ENCODE data around the gene PDIA3. TPM values are rescaled to one million over a fixed set of nuclear protein-coding genes. Genes with fewer than 3 reads are reported as not detected.
"Not testable (repeated sequence)": the region's sequence is repeated elsewhere in the genome, so short reads cannot be mapped to it uniquely, and the experiment has no call there.

The PDIA3 gene
- total RNA-seq, 6 experiments from 2014 or later = 586 to 721 (median 660) TPM

DNA sequence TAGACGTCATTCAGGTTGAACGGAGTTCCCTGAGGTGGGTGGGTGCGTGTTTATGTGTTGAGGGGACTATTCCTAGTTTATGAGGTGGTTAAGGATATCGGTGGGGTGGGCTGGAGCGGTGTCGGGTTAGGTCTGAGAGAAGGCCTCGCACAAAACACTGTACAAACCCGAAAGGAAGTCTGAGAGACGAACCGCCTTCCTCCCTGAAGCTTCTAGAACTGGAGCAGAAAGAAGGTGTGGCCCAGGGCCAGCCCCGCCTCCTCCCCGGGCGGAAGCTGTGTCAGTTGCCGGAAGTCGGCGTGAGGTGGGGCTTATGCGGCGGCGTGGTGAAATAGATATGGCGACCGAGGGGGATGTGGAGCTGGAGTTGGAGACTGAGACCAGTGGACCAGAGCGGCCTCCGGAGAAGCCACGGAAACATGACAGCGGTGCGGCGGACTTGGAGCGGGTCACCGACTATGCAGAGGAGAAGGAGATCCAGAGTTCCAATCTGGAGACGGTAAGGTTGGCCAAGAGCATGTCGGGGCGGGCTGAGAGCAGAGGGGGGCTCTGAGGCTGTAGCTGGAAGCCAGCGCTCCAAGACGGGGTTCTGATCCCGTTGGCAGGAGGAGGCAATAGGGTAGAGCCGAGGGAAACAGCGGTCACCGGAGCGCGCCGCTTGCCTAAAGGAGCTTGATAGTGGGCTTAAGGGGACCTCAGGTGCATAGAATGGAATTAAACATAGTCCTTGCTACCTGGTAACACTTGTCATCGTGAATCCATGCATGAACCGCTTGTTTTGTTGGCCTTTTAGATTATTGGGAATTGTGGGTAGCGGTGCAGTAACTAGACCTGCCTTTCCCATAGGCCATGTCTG, 54.3 kb downstream of the PDIA3 start, which contains the start of gene HYPK:
TSS of gene HYPK (plus strand) at position 314 of the 856 bp plus-strand sequence. CDS start at position 338, 24 bp downstream.
- peak within 1 kb of the TSS; percentile 95 for H3K27ac Mint-ChIP-seq
- peaks cover 64% of the 10 kb centered on the region for H3K36me3 Mint-ChIP-seq (ENCODE audit: low read depth)
- H3K27me3 Mint-ChIP-seq (ENCODE audit: insufficient read depth) = peaks cover 12% of the 10 kb centered on the region
- TF ChIP-seq, protein P1, sequence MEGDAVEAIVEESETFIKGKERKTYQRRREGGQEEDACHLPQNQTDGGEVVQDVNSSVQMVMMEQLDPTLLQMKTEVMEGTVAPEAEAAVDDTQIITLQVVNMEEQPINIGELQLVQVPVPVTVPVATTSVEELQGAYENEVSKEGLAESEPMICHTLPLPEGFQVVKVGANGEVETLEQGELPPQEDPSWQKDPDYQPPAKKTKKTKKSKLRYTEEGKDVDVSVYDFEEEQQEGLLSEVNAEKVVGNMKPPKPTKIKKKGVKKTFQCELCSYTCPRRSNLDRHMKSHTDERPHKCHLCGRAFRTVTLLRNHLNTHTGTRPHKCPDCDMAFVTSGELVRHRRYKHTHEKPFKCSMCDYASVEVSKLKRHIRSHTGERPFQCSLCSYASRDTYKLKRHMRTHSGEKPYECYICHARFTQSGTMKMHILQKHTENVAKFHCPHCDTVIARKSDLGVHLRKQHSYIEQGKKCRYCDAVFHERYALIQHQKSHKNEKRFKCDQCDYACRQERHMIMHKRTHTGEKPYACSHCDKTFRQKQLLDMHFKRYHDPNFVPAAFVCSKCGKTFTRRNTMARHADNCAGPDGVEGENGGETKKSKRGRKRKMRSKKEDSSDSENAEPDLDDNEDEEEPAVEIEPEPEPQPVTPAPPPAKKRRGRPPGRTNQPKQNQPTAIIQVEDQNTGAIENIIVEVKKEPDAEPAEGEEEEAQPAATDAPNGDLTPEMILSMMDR (IDR thresholded peaks at IDR 0.05) = no peak
- peak within 1 kb of the TSS; percentile 95 for H3K4me3 Mint-ChIP-seq
- peak; percentile 82 for DNase-seq
- H3K9me3 Mint-ChIP-seq = no peaks in the 10 kb centered on the region
- peaks cover 51% of the 10 kb centered on the region for H3K4me1 Mint-ChIP-seq (ENCODE audit: low read depth)

DNA sequence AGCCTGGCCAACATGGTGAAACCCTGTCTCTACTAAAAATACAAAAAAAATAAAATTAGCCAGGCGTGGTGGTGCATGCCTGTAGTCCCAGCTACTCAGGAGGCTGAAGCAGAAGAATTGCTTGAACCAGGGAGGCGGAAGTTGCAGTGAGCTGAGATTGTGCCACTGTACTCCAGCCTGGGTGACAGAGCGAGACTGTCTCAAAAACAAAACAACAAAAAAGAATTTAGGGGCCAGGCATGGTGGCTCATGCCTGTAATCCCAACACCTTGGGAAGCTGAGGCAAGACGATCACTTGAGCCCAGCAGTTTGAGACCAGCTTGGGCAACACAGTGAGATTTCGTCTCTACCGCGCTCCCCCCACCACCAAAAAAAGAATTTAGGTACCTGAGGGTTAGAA, 56.4 kb downstream of the PDIA3 start:
- H3K9me3 Mint-ChIP-seq, DNase-seq, H3K4me3 Mint-ChIP-seq, H3K27ac Mint-ChIP-seq: not testable (repeated sequence)
- Mint-ChIP-seq H3K4me1 (ENCODE audit: low read depth) (peaks cover 30% of the 10 kb centered on the region), H3K36me3 (ENCODE audit: low read depth) (peaks cover 66% of the 10 kb centered on the region), H3K27me3 (ENCODE audit: insufficient read depth) (peaks cover 11% of the 10 kb centered on the region)

DNA sequence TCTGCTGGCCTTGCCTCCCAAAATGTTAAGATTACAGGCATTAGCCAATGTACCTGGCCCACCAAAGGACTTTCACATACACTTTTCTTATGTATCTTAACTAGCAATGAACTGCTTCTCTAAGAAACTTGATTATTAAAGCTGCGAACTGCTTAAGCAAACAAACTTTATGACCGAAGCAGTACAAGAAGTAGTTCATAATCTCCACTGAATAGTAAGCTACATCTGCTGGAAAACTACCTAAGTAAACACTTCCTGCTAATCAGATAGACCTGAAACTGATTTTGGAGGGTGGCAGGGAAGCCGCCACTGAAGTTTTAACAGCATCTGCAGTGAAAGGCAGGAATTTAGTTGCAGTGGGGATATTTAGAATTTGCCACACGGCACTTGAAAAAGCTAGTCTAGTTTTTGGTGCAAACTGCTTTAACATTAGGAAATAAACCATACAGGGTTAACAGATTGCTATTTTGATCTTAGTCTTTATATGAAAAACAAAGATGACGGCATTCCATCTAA, 62.3 kb downstream of the PDIA3 start:
- H3K27ac Mint-ChIP-seq = no peak overlapping the region
- H3K4me3 Mint-ChIP-seq = no peak overlapping the region
- H3K36me3 Mint-ChIP-seq (ENCODE audit: low read depth) = peaks cover 51% of the 10 kb centered on the region
- DNase-seq = no peak
- H3K27me3 Mint-ChIP-seq (ENCODE audit: insufficient read depth) = no peaks in the 10 kb centered on the region; the same call in 1 of the 2 replicates
- H3K4me1 Mint-ChIP-seq (ENCODE audit: low read depth) = peaks cover 4% of the 10 kb centered on the region; the same call in 1 of the 2 replicates
- TF ChIP-seq, protein P1 (IDR thresholded peaks at IDR 0.05) = no peak
- no peaks in the 10 kb centered on the region for H3K9me3 Mint-ChIP-seq

DNA sequence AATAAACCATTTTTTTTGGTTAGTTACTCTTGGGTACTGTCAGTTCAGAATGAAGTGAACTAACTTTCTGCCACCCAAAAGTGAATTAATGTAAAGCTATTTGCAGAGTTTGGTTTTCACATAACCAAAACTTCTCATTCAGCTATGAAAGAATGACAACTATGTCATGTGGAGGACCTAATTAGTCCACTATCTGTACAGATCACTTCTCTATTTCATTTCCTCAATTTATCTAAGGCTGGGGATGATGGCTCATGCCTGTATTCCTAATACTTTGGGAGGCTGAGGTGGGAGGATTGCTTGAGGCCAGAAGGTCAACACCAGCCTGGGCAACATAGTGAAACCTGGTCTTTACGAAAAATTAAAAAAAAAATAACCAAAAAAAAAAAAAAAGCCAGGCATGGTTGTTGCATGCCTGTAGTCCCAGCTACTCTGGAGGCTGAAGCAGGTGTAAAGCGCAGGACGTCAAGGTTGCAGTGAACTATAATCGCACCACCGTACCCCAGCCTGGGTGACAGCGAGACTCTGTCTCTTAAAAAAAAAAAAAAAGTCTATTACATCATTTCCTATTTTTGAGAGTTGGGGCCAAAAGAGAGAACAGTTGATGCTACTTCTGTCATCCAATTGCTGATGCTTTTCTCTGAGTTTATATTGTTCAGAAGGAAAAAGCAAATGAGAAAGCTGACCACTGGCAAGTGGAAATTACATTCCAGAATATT, 62.9 kb downstream of the PDIA3 start:
- Mint-ChIP-seq H3K36me3 (ENCODE audit: low read depth) (peaks cover 49% of the 10 kb centered on the region), H3K4me1 (ENCODE audit: low read depth) (peaks cover 4% of the 10 kb centered on the region; the same call in 1 of the 2 replicates), H3K27ac (no peak overlapping the region), H3K27me3 (ENCODE audit: insufficient read depth) (no peaks in the 10 kb centered on the region; the same call in 1 of the 2 replicates), H3K4me3 (no peak overlapping the region), H3K9me3 (no peaks in the 10 kb centered on the region)
- no peak for DNase-seq
- TF ChIP-seq, protein P1 (IDR thresholded peaks at IDR 0.05) = no peak

DNA sequence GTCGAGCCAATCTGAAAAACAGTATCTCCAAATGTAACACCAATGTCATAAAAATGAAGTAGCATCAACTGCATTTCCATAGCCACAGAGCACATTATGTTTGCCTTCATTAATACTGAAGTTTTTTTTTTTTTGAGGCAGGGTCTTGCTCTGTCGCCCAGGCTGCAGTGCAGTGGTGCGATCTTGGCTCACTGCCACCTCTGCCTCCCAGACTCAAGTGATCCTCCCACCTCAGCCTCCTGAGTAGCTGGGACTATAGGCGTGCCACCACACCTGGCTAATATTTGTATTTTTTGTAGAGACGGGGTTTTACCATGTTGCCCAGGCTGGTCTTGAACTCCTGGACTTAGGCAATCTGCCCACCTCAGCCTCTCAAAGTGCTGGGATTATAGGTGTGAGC, 68.8 kb downstream of the PDIA3 start:
- not testable (repeated sequence) for H3K9me3 Mint-ChIP-seq; DNase-seq; H3K27me3 Mint-ChIP-seq (ENCODE audit: insufficient read depth); H3K27ac Mint-ChIP-seq; H3K4me1 Mint-ChIP-seq (ENCODE audit: low read depth); H3K4me3 Mint-ChIP-seq
- peaks cover 32% of the 10 kb centered on the region for H3K36me3 Mint-ChIP-seq (ENCODE audit: low read depth)

DNA sequence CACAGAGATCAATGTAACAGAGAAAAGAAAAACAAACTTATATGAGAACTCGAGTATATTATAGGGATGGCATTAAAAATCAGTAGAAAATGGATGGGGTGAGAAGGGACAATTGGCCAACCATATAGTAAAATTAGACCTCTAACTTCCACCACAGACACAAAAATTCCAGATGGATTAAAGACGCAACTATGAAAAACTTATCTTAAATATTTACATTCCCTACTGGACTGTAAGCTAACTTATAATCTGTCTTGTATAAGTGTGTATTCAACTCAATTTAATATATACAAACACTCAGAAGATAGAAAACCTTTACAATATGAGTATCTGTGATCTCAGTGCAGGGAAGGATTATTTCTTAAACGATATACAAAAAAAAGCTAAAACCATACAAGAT, 75.3 kb downstream of the PDIA3 start:
- H3K36me3 Mint-ChIP-seq (ENCODE audit: low read depth) = peaks cover 14% of the 10 kb centered on the region
- H3K9me3 Mint-ChIP-seq = peaks cover 4% of the 10 kb centered on the region
- TF ChIP-seq, protein P1 (IDR thresholded peaks at IDR 0.05) = no peak
- peaks cover 17% of the 10 kb centered on the region for H3K4me1 Mint-ChIP-seq (ENCODE audit: low read depth)
- peak overlapping the region; percentile 17; the same call in 1 of the 2 replicates for H3K27ac Mint-ChIP-seq
- H3K27me3 Mint-ChIP-seq (ENCODE audit: insufficient read depth) = no peaks in the 10 kb centered on the region; the same call in none of the 2 replicates
- DNase-seq = no peak
- no peak overlapping the region for H3K4me3 Mint-ChIP-seq

Small RNAs within 50 kb of the gene (microRNA-seq; reads per million reads assigned to microRNA genes)
- 5.4 reads per million for gene MIR1282

Other genes with a start within 250 kb of the PDIA3 start
- gene MAP1A, start 228.8 kb upstream of the PDIA3 start, total RNA-seq (2021; fragmentation: NEBNext Ultra II Directional; extraction: Animal tissue kit (Norgen Biotek cat#: 25700)) = 100 to 1,000 TPM; 136 to 174 (median 169) TPM
- 10 to 100 TPM; 16.3 to 23.3 (median 20.1) TPM for gene PPIP5K1, start 156.2 kb upstream of the PDIA3 start, total RNA-seq (2021; fragmentation: NEBNext Ultra II Directional; extraction: Animal tissue kit (Norgen Biotek cat#: 25700))
- gene CKMT1B, start 152.4 kb upstream of the PDIA3 start, total RNA-seq (2021; fragmentation: NEBNext Ultra II Directional; extraction: Animal tissue kit (Norgen Biotek cat#: 25700)) = not detected
- gene STRC, start 127.6 kb upstream of the PDIA3 start, total RNA-seq (2021; fragmentation: NEBNext Ultra II Directional; extraction: Animal tissue kit (Norgen Biotek cat#: 25700)) = not detected
- 1 to 10 TPM in 2 of 6 experiments, under 1 TPM in 4; 0.38 to 2.6 (median 0.74) TPM for gene CATSPER2, start 97.6 kb upstream of the PDIA3 start, total RNA-seq (2021; fragmentation: NEBNext Ultra II Directional; extraction: Animal tissue kit (Norgen Biotek cat#: 25700))
- not detected for gene CKMT1A, start 52.6 kb upstream of the PDIA3 start, total RNA-seq (2021; fragmentation: NEBNext Ultra II Directional; extraction: Animal tissue kit (Norgen Biotek cat#: 25700))
- 1 to 10 TPM in 4 of 6 experiments, under 1 TPM in 2; 0.91 to 1.5 (median 1.1) TPM for gene ELL3, start 30.5 kb downstream of the PDIA3 start, total RNA-seq (2021; fragmentation: NEBNext Ultra II Directional; extraction: Animal tissue kit (Norgen Biotek cat#: 25700))
- 1,000 to 10,000 TPM in 5 of 6 experiments, 100 to 1,000 TPM in 1; 908 to 1,158 (median 1,046) TPM for gene SERF2, start 45.9 kb downstream of the PDIA3 start, total RNA-seq (2021; fragmentation: NEBNext Ultra II Directional; extraction: Animal tissue kit (Norgen Biotek cat#: 25700))
- gene SERINC4, start 53.8 kb downstream of the PDIA3 start, total RNA-seq (2021; fragmentation: NEBNext Ultra II Directional; extraction: Animal tissue kit (Norgen Biotek cat#: 25700)) = under 1 TPM in 3 of 6 experiments, not detected in 3; 0.07 to 0.11 (median 0.09) TPM
- 10 to 100 TPM; 12.3 to 33.8 (median 19.3) TPM for gene HYPK, start 54.2 kb downstream of the PDIA3 start, total RNA-seq (2021; fragmentation: NEBNext Ultra II Directional; extraction: Animal tissue kit (Norgen Biotek cat#: 25700))
- gene MFAP1, start 78.3 kb downstream of the PDIA3 start, total RNA-seq (2021; fragmentation: NEBNext Ultra II Directional; extraction: Animal tissue kit (Norgen Biotek cat#: 25700)) = 10 to 100 TPM; 25.3 to 30.4 (median 27.3) TPM
- gene WDR76, start 80.6 kb downstream of the PDIA3 start, total RNA-seq (2021; fragmentation: NEBNext Ultra II Directional; extraction: Animal tissue kit (Norgen Biotek cat#: 25700)) = 10 to 100 TPM in 5 of 6 experiments, 1 to 10 TPM in 1; 8.8 to 25.1 (median 20.5) TPM

Measured in HFFc6 (cell line).